Measurements from ENCODE around the gene BMPR1B. TPM values are rescaled to one million over a fixed set of nuclear protein-coding genes. Genes with fewer than 3 reads are reported as not detected.
A peak's percentile ranks its signal among the peaks of the same experiment; 100 is the strongest.

BMPR1B gene
- total and polyA plus RNA-seq, 2 of the 8 experiments (the other 6 are each of a cell fraction or from before 2014, with no cell fraction given) = 0.14 to 1.1 TPM

- TF ChIP-seq MAX (IDR thresholded peaks at IDR 0.05) = peak; percentile 99
- TF ChIP-seq NANOG (IDR thresholded peaks at IDR 0.05; ENCODE audit: insufficient read depth, low read depth, low read length, poor library complexity, severe bottlenecking) = no peak
- TF ChIP-seq TEAD4 (IDR thresholded peaks at IDR 0.05; ENCODE audit: low read depth, low read length) = no peak; the same call in 1 of the 2 replicates
- peak; percentile 38; the same call in 1 of the 2 replicates for TF ChIP-seq USF2 (IDR thresholded peaks at IDR 0.05; ENCODE audit: low read length)
- TF ChIP-seq YY1 (IDR thresholded peaks at IDR 0.05; ENCODE audit: low read depth, low read length) = no peak
Observed at GRCh38 chr4:94758141-94758699, 465 bp downstream of the BMPR1B start (continued).

All from H1 (cell line).